Femur (tissue), 1 donor: ENCODE results near the gene CLDN25.

Source experiments
- DNase-seq: peaks from one replicate; pipeline ENCODE4 v3.0.0-alpha.2; 2017

Gene CLDN25

DNA sequence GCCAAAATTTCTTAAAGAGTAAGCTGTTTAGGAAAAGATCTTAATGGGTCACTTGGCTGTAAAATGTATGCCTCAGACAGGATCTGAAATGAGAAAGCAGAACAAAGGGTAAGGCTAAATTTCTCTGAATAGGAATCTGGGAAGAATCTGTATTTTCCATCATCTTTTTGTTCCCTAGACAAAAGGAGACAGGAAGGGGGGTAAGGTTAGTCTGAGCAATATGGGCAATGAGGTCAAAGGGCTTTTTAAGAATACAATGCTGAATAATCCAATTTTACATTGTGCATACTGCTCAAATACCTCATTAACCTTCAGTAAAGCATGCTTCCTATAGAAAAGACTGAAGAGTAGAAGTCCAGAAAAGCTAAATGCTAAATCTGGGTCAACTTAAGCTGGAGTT lies 34.6 kb downstream of the CLDN25 start:
- DNase-seq: no peak

DNA sequence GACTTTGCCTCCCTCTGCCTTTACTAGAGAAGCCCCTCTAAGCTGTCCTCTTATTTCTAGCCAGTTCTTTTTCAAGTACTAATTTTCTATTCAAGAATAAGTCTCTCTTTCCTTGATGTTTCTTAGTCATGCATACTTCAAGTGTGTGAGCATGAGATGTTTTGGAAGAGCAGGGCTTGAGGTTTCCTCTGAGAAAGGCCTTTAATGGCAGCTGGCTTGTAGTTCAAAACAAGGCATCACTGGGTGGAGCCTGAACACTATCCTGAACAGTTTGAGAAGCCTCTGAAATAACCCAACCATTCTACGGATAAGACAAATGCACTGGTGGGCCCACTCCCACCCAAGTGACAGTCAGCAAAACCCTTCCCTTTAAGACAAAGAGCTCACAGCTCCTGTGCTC lies 37.6 kb downstream of the CLDN25 start:
- no peak for DNase-seq

DNA sequence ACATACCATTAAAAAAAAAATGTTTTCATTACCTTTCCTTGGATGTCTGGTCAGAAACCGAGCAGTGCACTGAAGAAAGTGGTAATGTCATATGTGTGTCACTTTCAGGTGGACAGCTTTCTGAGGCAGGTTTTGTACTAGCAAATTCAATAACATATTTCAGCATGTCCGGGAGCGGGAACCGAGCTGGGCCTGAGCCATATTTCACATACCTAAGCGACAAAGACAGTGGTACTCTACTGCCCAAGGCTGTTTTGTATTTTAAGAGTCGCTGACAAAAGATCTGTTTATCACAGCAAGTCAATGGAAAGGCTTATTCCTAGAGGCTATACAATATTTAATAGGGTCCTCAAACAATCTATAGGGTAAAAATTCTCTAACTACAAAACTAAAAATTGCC lies 38.0 kb downstream of the CLDN25 start:
- no peak for DNase-seq

GRCh38 chr11:113818426-113818825 lies 38.8 kb downstream of the CLDN25 start:
- DNase-seq: no peak

DNA sequence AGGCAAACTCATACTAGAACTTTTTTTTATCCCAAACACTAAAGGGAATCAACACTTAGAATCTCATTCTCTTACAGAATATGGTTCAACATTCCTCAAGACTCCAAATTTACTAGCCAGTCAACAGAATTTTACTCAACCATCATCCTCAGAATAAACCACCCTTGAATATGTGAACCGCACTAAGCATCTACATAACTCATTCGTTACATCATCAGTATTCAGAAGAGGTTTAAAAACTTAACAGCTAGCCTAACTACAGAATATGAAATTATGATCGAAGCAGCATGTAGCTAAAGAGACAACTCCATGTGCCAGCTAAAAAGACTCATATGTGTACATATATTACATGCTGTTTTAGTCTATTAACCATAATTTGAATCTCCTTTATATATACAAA lies 47.9 kb downstream of the CLDN25 start:
- DNase-seq: no peak

- DNase-seq: no peak
Observed at GRCh38 chr11:113828191-113828590, 48.6 kb downstream of the CLDN25 start.

DNA sequence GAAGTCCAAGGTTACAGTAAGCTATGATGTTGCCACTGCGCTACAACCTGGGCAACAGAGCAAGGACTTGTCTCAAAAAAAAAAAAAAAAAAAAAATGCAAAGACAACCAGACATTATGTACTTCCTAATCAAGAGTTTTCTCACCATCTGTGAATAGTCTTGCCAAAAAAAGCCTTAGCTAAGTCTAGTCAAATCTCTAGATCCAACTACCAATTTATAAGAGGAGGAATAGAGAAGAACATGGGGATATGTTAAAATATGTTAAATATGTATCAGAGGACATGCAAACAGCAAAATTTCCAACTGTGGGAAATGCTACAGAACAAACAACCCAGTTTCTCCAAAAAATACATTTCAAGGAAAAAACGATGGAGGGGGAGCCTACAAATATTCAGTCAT lies 50.2 kb downstream of the CLDN25 start:
- DNase-seq: no peak
